HepG2 (cell line): ENCODE measurements around the gene FAM149A. TPM values are rescaled to one million over a fixed set of nuclear protein-coding genes. Genes with fewer than 3 reads are reported as not detected.

ENCODE experiments used
- PHF8 ChIP-seq: sonication (generic); formaldehyde crosslinking; IDR thresholded peaks from 2 replicates; pipeline ENCODE4 v1.5.0; 2020; ENCODE audit warnings: missing genetic modification reagents
- PRMT3 ChIP-seq: sonication (generic); formaldehyde crosslinking; IDR thresholded peaks from 2 replicates; pipeline ENCODE4 v1.8.1; 2022; ENCODE audit warnings: low read depth, mild to moderate bottlenecking, moderate library complexity, missing genetic modification reagents, borderline replicate concordance
- SNAI1 ChIP-seq: sonication (generic); formaldehyde crosslinking; IDR thresholded peaks from 2 replicates; pipeline ENCODE4 v1.5.0; 2020; ENCODE audit warnings: mild to moderate bottlenecking, missing genetic modification reagents, borderline replicate concordance
- SOX6 ChIP-seq, 2 experiments: fragments of 450-650 bp in 1 of 2; sonication (generic) in 1 of 2; formaldehyde crosslinking in 1 of 2; IDR thresholded peaks; 2 replicates each; pipeline versions ENCODE4 v1.4.0 to v1.6.1; 2017 to 2020; ENCODE audit warnings: antibody characterized with exemption in 1 of 2, mild to moderate bottlenecking in 1 of 2, missing genetic modification reagents in 1 of 2
- ZBTB40 ChIP-seq, 2 experiments: fragments of 450-650 bp in 1 of 2; sonication (generic) in 1 of 2; formaldehyde crosslinking in 1 of 2; IDR thresholded peaks; 2 replicates each; pipeline versions ENCODE4 v1.6.1 to v1.8.0; 2016 to 2022; ENCODE audit warnings: antibody characterized with exemption in 1 of 2, mild to moderate bottlenecking in 1 of 2, missing genetic modification reagents in 1 of 2
- ZHX2 ChIP-seq, 2 experiments: sonication (generic) in 1 of 2; formaldehyde crosslinking in 1 of 2; IDR thresholded peaks; 2 replicates each; pipeline versions ENCODE4 v1.6.1 to v1.9.0; 2014 to 2022; ENCODE audit warnings: antibody characterized with exemption in 1 of 2, borderline replicate concordance in 1 of 2, inconsistent platforms in 1 of 2, low read depth in 1 of 2, missing genetic modification reagents in 1 of 2
- polyA plus RNA-seq, 8 experiments: library from polyadenylated mRNA; depleted of rRNA in 3 of 8; stranded (reverse) in 7 of 8; unstranded in 1 of 8; fragments of >200 nt; fragmentation: Illumina TruSeq in 4 of 8; extraction: Trizol in 4 of 8; gene quantifications; 2 replicates each; pipeline versions ENCODE4 v1.2.1 to v1.2.3, GENCODE V29; 2011 to 2016; ENCODE audit warnings: low read depth in 4 of 8, missing spikeins in 1 of 8, mixed read lengths in 1 of 8; ENCODE audit not compliant: insufficient read depth in 1 of 8
- total RNA-seq, 5 experiments: library from RNA; depleted of rRNA; stranded (reverse); fragments of >200 nt; fragmentation: Illumina TruSeq; extraction: Trizol; gene quantifications; 2 replicates each; pipeline ENCODE4 v1.2.3, GENCODE V29; 2016; ENCODE audit warnings: low read depth in 1 of 5

Gene FAM149A
- total and polyA plus RNA-seq, 2 of the 13 experiments (the other 11 are each of a cell fraction or from before 2014, with no cell fraction given), result not detected

- no peak; the same call in 1 of the 2 replicates for TF ChIP-seq ZHX2 (IDR thresholded peaks at IDR 0.05; ENCODE audit: low read depth)
- peak; percentile 65; the same call in 1 of the 2 replicates for TF ChIP-seq ZHX2 (CRISPR knock-in tag; IDR thresholded peaks at IDR 0.05; ENCODE audit: borderline replicate concordance)
- TF ChIP-seq PHF8 (CRISPR knock-in tag), result peak; percentile 93
- TF ChIP-seq SOX6 (IDR thresholded peaks at IDR 0.05), result no peak
- TF ChIP-seq SOX6 (CRISPR knock-in tag; IDR thresholded peaks at IDR 0.05), result peak; percentile 62
- TF ChIP-seq PRMT3 (CRISPR knock-in tag), result peak; percentile 77; the same call in 1 of the 2 replicates
- TF ChIP-seq ZBTB40 (IDR thresholded peaks at IDR 0.05), result no peak
- TF ChIP-seq ZBTB40 (CRISPR knock-in tag; IDR thresholded peaks at IDR 0.05), result peak; percentile 43; the same call in 1 of the 2 replicates
- peak; percentile 94 for TF ChIP-seq SNAI1 (CRISPR knock-in tag)
Observed at GRCh38 chr4:186191200-186192065, 86.9 kb downstream of the FAM149A start, which contains the start of gene CYP4V2 (continued).
